ENCODE data around the gene MUC12.

Gene MUC12

GRCh38 chr7:101066141-101066832 lies 96.9 kb downstream of the MUC12 start:
- no peak for DNase-seq

- no peak for DNase-seq
Measured at GRCh38 chr7:101066833-101067177, 97.4 kb downstream of the MUC12 start.

GRCh38 chr7:101068401-101068800 lies 99.0 kb downstream of the MUC12 start:
- no peak for DNase-seq

Data from effector CD4-positive, alpha-beta T cell (primary cell).